B cell (primary cell): ENCODE data around the gene CMIP.

ENCODE experiments used
- CTCF ChIP-seq: fragments of 200-600 bp; IDR thresholded peaks from one replicate; pipeline ENCODE4 v1.8.0; 2022; ENCODE audit warnings: antibody characterized with exemption, mild to moderate bottlenecking
- EZH2 ChIP-seq: IDR thresholded peaks from 2 replicates; pipeline ENCODE4 v1.6.1; 2012; ENCODE audit warnings: borderline replicate concordance, low read depth, mild to moderate bottlenecking, moderate library complexity, low read length; ENCODE audit not compliant: insufficient read depth, poor library complexity, severe bottlenecking

DNA sequence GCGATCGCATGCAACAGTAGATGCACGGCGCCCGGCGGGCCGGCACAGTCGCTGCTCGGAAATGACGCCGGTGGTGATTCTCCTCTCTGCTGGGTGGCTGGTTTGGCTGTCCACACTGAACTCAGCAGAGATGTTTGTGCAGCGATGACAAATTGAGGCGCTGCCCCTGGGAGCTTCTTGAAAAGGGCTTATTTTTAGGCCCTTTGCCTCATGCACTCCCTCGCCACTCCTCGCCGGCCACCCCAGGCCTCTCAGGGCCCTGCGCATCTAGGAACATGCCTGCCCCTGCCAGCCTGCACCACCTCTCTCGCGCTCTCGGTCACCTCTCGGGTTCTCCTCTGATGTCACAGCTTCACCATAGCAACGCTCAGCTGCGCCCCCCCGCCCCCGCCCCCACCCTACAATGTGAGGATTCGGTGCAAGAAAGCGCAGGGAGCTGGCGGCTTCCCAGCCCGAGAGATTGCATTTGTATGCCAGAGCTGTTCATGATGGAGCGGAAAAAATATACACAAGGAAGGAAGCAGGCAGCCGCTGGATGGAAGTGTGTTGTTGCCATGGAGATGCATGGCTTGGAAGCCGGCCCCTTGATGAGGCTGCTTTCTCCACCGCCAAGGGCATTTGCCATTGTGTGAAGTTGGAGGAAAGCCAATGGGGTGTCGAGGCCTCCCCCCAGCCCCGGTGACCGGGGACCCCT is 253.2 kb downstream of the CMIP start:
- no peak for TF ChIP-seq CTCF
- no peak for TF ChIP-seq EZH2
